GM18867 (cell line): ENCODE measurements around the gene RPL6.

Source experiments
- ATAC-seq: cut with Tn5 transposase; IDR thresholded peaks from one replicate; pipeline ENCODE4 v1.9.1; 2021; ENCODE audit warnings: mild to moderate bottlenecking, moderate library complexity; ENCODE audit not compliant: unreplicated experiment

Gene RPL6

DNA sequence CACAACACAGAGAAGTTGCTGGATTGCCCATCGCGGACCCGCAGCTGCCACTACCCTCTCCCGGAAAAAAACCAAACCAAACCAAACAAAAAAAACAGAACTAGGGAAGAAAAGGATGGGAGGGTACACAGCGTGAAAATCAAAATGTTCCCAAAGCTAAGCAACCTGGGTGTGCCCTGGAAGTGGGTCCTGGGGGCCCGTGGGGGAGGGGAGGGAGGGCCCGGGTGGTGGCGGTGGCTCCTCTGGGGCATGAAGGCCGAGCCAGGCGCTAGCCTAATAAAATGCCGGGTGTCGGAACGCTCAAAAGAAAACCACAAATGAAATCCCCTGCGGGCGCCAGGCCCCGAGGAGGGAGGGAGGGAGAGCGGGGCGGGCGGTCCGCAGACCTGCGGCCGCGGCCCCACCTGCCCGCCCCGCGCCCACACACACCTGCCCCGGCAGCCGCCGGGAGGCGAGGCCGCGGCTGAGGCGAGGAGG is 28.0 kb downstream of the RPL6 start:
- peak; percentile 50 for ATAC-seq

DNA sequence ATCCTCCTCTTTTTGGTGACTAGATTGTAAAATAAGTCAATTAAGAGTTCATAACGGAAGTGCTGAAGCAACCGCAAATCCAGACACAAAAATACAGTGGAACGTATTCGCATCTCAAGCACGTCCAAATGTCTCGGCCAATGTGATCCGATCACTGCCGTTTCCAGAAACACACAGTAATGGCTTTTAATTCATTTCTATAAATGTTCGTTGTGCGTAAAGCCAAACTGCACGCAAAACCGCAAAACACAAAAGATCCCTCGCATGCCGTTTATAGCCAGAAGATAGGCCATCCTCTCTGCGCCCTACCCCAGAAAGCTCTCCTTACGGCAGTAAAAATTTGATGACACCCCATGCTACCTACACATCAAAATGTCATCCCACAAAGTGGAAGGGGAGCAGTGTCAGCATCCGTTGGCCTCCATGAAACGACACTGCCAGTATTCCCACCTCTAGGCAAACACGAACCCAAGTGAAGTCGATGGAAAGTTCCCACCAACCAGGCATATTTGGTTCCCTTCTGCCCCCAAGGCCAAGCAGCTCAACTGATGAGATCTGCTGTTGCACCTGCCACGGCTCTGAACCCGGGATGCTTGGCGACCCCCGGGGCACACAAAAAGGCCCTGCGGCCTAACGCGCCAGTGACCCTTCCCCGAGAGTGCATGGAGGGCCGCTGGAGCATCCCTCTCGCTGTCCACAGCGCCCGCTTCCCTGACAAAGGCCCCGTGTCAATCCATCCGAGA is 28.6 kb downstream of the RPL6 start:
- ATAC-seq = no peak

DNA sequence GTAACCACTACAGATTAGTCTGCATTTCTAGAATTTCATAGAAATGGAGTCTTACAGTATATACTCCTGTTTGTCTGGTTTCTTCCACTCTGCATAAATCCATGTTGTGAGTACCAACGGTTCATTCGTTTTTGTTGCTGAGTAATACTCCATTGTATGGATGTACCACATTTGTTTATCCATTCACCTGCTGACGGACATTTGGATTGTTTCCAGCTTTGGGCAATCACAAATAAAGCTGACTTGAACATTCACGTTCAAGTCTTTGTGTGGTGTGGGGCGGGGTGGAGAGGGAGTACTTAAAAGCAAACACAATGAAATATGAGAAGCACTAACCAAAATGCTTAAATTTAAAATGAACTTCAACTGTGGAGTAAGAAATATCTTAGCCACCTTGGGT is 34.3 kb downstream of the RPL6 start:
- ATAC-seq = no peak

DNA sequence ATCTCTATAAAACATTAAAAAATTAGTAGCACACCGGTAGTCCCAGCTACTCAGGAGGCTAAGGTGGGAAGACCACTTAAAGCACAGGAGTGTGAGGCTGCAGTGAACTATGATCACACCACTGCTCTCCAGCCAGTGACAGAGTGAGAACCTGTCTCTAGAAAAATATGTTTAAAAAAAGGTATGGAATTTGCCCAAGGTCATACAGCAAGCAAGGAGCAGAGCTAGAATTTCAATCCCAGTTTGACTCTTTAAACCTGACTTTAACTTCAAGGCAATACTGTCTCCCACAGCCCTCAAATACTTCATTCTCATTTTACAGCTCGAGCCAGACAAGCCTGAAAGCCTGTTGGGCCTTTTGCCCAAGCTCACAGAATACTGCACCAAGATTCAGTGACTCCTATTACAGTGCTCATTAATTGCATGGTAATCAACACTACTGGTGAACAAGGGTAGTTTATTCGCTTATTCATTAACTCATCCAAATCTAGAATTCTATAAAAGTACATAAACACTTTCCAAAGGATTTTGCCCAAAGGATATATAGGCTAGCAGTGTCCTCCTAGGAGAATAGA is 35.2 kb downstream of the RPL6 start:
- ATAC-seq = no peak

DNA sequence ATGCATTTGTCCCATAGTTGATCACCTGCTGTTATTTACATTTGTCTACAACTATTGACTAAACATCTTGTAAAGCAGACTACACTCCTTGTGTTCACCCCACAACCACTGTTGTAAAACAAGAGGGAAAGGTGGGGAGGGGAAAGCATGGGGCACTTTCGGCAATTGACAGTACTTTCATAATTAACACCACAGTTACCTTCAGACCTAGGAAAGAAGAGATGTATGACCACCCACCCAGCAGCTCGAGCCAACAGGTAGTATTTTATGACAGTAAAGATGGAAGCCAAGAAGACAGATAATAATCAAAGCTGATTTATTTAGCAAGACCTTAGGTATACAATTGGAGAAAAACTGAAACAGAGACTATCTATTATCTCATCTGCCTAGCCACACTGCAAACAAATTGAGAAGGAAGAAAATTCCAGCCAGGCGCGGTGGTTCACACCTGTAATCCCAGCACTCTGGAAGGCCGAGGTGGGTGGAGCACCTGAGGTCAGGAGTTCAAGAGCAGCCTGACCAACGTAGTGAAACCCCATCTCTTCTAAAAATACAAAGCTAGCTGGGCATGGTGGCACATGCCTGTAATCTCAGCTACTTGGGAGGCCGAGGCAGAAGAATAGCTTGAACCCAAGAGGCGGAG is 38.4 kb downstream of the RPL6 start:
- ATAC-seq = no peak

DNA sequence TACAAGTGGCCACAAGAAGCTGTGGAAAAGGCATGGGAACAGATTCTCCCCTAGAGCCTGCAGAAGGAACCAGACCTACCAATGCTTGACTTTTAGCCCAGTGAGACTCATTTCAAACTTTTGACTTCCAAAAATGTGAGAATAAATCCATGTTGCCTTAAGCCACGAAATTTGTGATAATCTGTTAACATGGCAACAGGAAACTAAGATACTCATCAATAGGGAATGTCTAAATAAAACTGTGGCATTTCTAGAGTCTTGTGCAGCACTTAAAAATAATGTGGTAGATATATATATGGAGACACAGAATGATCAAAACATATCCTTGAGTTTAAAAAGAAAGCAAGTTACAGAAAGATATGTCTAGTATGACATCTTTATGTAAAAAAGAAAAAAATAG is 39.2 kb downstream of the RPL6 start:
- no peak for ATAC-seq

DNA sequence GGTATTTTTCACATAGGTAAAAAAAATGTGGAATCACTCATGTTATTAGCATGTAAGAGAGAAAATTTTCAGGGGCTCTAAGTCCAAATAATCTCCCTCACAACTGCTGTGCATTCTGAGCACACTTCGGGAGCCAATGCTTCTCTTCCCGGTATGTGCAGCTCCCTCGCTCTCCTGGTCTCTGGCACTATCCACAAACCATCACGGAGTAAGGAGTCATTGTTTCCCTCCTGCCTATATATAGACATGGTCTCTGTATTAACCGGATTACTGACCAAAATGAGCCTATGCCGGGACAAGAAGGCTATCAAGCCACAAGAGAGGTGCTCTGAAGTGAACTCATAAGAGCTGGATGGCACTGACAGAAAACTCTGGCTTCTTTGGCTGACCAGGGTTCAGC is 40.5 kb downstream of the RPL6 start:
- ATAC-seq = no peak

DNA sequence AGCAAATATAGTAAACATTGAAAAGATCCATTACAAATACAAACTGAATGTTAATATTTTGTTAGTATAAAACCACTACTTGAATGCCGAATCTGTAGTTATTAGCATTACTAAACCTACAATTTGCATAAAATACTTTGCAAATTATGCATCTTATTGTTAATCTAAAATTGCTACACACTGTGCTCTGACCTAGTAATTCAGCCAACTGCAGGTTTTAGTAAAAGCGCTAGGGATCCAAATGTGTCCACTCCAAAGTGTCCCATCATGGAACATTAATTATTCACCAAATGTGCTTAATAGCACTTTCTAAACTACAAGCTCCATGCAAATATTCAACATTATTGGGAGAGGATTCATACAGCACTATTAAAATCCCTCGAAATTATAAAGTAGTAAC is 41.4 kb downstream of the RPL6 start:
- ATAC-seq = no peak

DNA sequence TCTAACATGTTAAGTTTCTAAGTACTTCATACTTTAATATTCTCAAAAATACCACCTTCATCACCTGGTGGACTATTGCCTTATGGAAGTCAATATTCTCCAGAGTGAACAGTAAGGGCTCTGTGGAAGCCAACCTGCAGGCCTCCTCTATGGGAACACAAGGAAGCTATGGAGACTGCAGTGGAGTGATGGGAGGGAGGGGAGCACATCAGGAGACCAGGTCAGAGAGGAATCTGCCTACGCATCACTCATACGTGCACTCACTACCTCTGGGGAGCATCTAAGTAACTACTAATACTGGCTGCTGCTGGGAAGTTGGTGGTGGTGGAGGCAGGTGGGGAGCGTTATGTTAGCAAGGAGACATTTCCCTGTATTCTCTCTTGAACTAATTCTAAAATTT is 47.1 kb downstream of the RPL6 start:
- no peak for ATAC-seq

DNA sequence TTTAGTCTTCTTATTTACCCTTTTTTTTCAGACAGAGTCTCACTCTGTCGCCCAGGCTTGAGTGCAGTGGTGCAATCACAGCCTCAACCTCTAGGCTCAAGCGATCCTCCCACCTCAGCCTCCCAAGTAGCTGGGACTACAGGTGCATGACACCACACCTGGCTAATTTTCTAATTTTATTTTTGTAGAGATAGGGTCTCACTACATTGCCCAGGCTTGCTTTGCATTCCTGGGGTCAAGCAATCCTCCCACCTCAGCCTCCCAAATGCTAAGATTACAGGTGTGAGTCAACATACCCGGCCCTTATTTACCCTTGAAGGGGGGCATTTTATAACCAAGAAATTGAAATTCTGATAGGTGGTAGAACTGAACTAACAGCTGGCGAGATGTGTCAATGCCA is 48.1 kb downstream of the RPL6 start:
- no peak for ATAC-seq

DNA sequence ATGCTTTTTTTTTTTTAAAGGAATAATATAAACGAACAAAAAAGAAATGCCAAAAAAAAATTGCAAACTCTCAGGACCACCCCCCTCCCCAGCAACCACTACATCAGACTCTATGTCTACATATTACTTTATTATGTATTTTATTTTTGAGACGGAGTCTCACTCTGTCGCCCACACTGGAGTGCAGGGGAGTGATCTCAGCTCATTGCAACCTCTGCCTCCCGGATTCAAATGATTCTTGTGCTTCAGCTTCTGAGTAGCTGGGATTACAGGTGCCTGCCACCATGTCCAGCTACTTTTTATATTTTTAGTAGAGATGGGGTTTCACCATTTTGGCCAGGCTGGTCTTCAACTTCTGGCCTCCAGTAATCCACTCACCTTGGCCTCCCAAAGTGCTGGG is 50.1 kb downstream of the RPL6 start:
- ATAC-seq = no peak

DNA sequence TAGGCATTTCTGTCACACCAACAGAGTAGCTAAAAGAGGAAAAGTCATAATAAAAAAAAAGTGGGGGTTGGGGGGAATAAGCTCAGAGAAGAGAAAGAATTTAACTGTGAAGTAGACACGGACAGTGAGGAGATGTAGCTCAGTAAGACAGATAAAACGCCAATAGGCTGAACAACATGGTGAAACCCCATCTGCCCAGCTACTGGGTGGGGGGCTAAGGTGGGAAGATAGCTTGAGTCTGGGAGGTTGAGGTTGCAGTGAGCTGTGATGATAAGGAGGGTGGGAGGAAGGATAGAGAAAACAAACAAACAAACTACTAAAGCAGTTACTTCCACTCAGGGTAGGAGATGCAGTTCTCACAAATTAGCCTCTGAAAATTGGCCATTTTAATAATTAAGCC is 52.2 kb downstream of the RPL6 start:
- no peak for ATAC-seq
